ENCODE data around the gene SURF2.

DNA sequence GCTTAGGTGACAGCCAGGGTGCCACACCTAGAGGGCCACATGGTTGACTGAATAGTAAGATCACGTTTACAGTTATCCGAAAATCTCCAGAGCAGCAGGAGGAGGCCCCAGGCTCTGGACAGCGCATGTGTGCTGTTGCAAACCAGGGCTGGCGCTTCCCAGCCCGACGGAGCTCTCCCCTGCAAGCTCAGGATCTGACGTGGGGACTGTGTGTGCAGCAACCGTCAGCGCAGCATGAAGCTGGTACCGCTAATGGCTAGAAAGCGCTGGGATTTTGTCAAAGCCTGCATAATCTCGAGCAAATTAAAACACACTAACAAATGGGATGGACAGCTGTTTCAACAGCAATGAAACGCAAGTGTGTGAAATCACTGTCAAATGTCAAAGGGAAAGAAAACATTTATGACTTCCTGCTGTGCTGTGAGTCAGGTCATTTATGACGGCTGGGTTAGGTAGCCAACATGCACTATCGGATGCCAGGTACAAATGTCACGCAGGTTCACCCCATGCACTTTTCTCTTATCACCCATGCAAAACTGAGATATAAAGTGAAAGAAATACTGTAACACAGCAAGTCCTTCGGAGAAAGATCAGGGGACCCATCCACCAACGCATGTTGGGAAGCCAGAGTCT, 12.0 kb downstream of the SURF2 start:
- TF ChIP-seq, protein P1, sequence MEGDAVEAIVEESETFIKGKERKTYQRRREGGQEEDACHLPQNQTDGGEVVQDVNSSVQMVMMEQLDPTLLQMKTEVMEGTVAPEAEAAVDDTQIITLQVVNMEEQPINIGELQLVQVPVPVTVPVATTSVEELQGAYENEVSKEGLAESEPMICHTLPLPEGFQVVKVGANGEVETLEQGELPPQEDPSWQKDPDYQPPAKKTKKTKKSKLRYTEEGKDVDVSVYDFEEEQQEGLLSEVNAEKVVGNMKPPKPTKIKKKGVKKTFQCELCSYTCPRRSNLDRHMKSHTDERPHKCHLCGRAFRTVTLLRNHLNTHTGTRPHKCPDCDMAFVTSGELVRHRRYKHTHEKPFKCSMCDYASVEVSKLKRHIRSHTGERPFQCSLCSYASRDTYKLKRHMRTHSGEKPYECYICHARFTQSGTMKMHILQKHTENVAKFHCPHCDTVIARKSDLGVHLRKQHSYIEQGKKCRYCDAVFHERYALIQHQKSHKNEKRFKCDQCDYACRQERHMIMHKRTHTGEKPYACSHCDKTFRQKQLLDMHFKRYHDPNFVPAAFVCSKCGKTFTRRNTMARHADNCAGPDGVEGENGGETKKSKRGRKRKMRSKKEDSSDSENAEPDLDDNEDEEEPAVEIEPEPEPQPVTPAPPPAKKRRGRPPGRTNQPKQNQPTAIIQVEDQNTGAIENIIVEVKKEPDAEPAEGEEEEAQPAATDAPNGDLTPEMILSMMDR (IDR thresholded peaks at IDR 0.05) = no peak
- TF ChIP-seq POLR2A (IDR thresholded peaks at IDR 0.05) = no peak
- peak; percentile 18 for TF ChIP-seq POLR2AphosphoS5 (IDR thresholded peaks at IDR 0.05)
